Tibial nerve (tissue), 4 donors: ENCODE measurements around the gene ARHGEF4. TPM values are rescaled to one million over a fixed set of nuclear protein-coding genes. Genes with fewer than 3 reads are reported as not detected.

Experiments
- DNase-seq, 2 donors: peaks; one replicate each; pipeline ENCODE4 v3.0.0-alpha.2; 2019; ENCODE audit warnings: low spot score in 2 of 2
- H3K27ac ChIP-seq, 4 donors: fragments of 200-600 bp; sonication (generic) in 3 of 4; one replicate each; pipeline ENCODE4 v1.5.1; 2017 to 2019; ENCODE audit warnings: mild to moderate bottlenecking in 1 of 4
- H3K27me3 ChIP-seq, 2 donors: fragments of 200-600 bp; sonication (generic) in 1 of 2; one replicate each; pipeline versions ENCODE4 v1.5.1 to v1.6.0; 2017 to 2019
- H3K36me3 ChIP-seq, 3 donors: fragments of 200-600 bp; sonication (generic); one replicate each; pipeline ENCODE4 v1.5.1; 2018 to 2019
- H3K4me1 ChIP-seq, 4 donors: fragments of 200-600 bp; sonication (generic) in 3 of 4; one replicate each; pipeline ENCODE4 v1.5.1; 2017 to 2019
- H3K4me3 ChIP-seq, 4 donors: fragments of 200-600 bp; sonication (generic) in 3 of 4; one replicate each; pipeline ENCODE4 v1.5.1; 2017 to 2019; ENCODE audit warnings: mild to moderate bottlenecking in 1 of 4, moderate library complexity in 1 of 4
- H3K9me3 ChIP-seq, 4 donors: fragments of 200-600 bp; sonication (generic) in 3 of 4; one replicate each; pipeline ENCODE4 v1.5.1; 2017 to 2019
- CTCF ChIP-seq, 5 experiments: fragments of 200-600 bp in 3 of 5; fragments of 450-650 bp in 2 of 5; sonication (generic) in 3 of 5; IDR thresholded peaks; one replicate each; pipeline ENCODE4 v1.5.1; 2016 to 2019; ENCODE audit warnings: antibody characterized with exemption in 5 of 5, mild to moderate bottlenecking in 3 of 5, moderate library complexity in 2 of 5
- EP300 ChIP-seq, 2 donors: sonication (generic); formaldehyde crosslinking; IDR thresholded peaks; one replicate each; pipeline ENCODE4 v1.6.1; 2017; ENCODE audit warnings: antibody characterized with exemption in 2 of 2, mild to moderate bottlenecking in 1 of 2
- POLR2A ChIP-seq, 2 donors: fragments of 450-650 bp; IDR thresholded peaks; one replicate each; pipeline ENCODE4 v1.6.1; 2017; ENCODE audit warnings: antibody characterized with exemption in 2 of 2, mild to moderate bottlenecking in 2 of 2, moderate library complexity in 2 of 2
- WGBS, 2 donors: methylation state at CpG; one replicate each; pipeline ENCODE4 v1.1.5; 2018; 5-methylcytosine and 5-hydroxymethylcytosine counted together
- total RNA-seq, 4 donors: library from RNA; depleted of rRNA; stranded (reverse); fragments of >200 nt; gene quantifications; one replicate each; pipeline ENCODE4 v1.1.0, GENCODE V29; 2016

Gene ARHGEF4
- total RNA-seq, 4 donors from 2014 or later = 16.3 to 50.7 (median 23.3) TPM

GRCh38 chr2:130933501-130933900, 96.8 kb downstream of the ARHGEF4 start:
- 63 to 64% methylated on average over 2 of the region's 2 CpGs for WGBS, 2 donors
- Histone ChIP-seq H3K4me3 (no peak overlapping the region), H3K27ac (no peak overlapping the region), H3K9me3 (peaks cover 0 to 29% (median 4%) of the 10 kb centered on the region in 4 donors), H3K36me3 (no peaks in the 10 kb centered on the region), H3K27me3 (no peaks in the 10 kb centered on the region), H3K4me1 (no peaks in the 10 kb centered on the region)
- no peak for TF ChIP-seq POLR2A (IDR thresholded peaks at IDR 0.05)
- TF ChIP-seq EP300 (IDR thresholded peaks at IDR 0.05) = no peak
- TF ChIP-seq CTCF (IDR thresholded peaks at IDR 0.05) = no peak
- DNase-seq = no peak

GRCh38 chr2:130936451-130936850, 99.7 kb downstream of the ARHGEF4 start:
- Histone ChIP-seq H3K36me3 (no peaks in the 10 kb centered on the region), H3K27me3 (no peaks in the 10 kb centered on the region), H3K9me3 (peaks cover 0 to 28% (median 4%) of the 10 kb centered on the region in 4 donors), H3K4me3 (no peak overlapping the region), H3K27ac (no peak overlapping the region), H3K4me1 (no peaks in the 10 kb centered on the region)
- no peak for DNase-seq
- no peak for TF ChIP-seq CTCF (IDR thresholded peaks at IDR 0.05)

- no peak overlapping the region for H3K4me3 ChIP-seq
- H3K36me3 ChIP-seq = no peaks in the 10 kb centered on the region
- no peaks in the 10 kb centered on the region for H3K27me3 ChIP-seq
- H3K9me3 ChIP-seq = peaks cover 0 to 31% (median 9%) of the 10 kb centered on the region in 4 donors
- 82 to 85% methylated on average over 6 of the region's 6 CpGs for WGBS, 2 donors
- H3K27ac ChIP-seq = no peak overlapping the region
- TF ChIP-seq EP300 (IDR thresholded peaks at IDR 0.05) = no peak
- TF ChIP-seq POLR2A (IDR thresholded peaks at IDR 0.05) = no peak
- TF ChIP-seq CTCF (IDR thresholded peaks at IDR 0.05) = no peak
- H3K4me1 ChIP-seq = no peaks in the 10 kb centered on the region
- no peak for DNase-seq
Observed at GRCh38 chr2:130947967-130948366, 111.3 kb downstream of the ARHGEF4 start.

GRCh38 chr2:130949954-130950353, 113.2 kb downstream of the ARHGEF4 start:
- no peak for TF ChIP-seq CTCF (IDR thresholded peaks at IDR 0.05)
- TF ChIP-seq EP300 (IDR thresholded peaks at IDR 0.05) = no peak
- TF ChIP-seq POLR2A (IDR thresholded peaks at IDR 0.05) = no peak
- Histone ChIP-seq H3K27me3 (no peaks in the 10 kb centered on the region), H3K27ac (no peak overlapping the region), H3K4me1 (no peaks in the 10 kb centered on the region), H3K9me3 (peaks cover 0 to 31% (median 5%) of the 10 kb centered on the region in 4 donors), H3K4me3 (no peak overlapping the region), H3K36me3 (no peaks in the 10 kb centered on the region)
- 63 to 64% methylated on average over 6 of the region's 6 CpGs for WGBS, 2 donors
- DNase-seq = no peak

- DNase-seq = no peak
- Histone ChIP-seq H3K36me3 (no peaks in the 10 kb centered on the region), H3K27me3 (no peaks in the 10 kb centered on the region), H3K9me3 (peaks cover 0 to 31% (median 0%) of the 10 kb centered on the region in 4 donors), H3K27ac (no peak overlapping the region), H3K4me3 (no peak overlapping the region), H3K4me1 (no peaks in the 10 kb centered on the region)
- TF ChIP-seq EP300 (IDR thresholded peaks at IDR 0.05) (no peak), POLR2A (IDR thresholded peaks at IDR 0.05) (no peak), CTCF (IDR thresholded peaks at IDR 0.05) (no peak)
Observed at GRCh38 chr2:130951018-130951417, 114.3 kb downstream of the ARHGEF4 start.
